Hematopoietic multipotent progenitor cell treated with erythropoietin and hydrocortisone succinate and interleukin-3 and kit ligand, for 15 days (in vitro differentiated cells): ENCODE results near the gene SRCAP.
"Not testable (repeated sequence)": the region's sequence is repeated elsewhere in the genome, so short reads cannot be mapped to it uniquely, and the experiment has no call there.

ENCODE experiments used
- DNase-seq: peaks from one replicate; pipeline ENCODE4 v3.0.0-alpha.2; 2015; ENCODE audit warnings: low spot score

Gene SRCAP

DNA sequence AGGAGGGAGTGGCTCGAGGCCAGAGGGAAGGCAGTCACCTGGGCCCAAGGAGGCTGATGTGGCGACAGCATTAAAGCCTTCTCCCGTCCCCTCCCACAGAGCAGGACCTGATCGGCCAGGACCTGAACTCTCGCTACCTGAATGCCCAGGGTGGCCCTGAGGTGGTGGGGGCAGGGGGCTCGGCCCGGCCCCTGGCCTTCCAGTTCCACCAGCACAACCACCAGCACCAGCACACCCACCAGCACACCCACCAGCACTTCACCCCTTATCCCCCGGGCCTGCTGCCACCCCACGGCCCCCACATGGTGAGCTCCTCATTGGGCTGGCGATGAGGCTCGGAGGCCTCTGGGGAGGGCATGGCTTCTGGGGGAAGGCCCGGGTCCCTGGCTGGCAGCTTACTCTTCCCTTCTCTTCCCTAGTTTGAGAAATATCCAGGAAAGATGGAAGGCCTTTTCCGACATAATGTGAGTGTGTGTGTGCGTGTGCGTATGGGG lies 34.3 kb upstream of the SRCAP start:
- no peak for DNase-seq

- no peak for DNase-seq
These were observed 33.7 kb upstream of the SRCAP start for GRCh38 chr16:30665155-30665829.

- no peak for DNase-seq
These were observed 33.2 kb upstream of the SRCAP start for GRCh38 chr16:30665830-30666190.

DNA sequence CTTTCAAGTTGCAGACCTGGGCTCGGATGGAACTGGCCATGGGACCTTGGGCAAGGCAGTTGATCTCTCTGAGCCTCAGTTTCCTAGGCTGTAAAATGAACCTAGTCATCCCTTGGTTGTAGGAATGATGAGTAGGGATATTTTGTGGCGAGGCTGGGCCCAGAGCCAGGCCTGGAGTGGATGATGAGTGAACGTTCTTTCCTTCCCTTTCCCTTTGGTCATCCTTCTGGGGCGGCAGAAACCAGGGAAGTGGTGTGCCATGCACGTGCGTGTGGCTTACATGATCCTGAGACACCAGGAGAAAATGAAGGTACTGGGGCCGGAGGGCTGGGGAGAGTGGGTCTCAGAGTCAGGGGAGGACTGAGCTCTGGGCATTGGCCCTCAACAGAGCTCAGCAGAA lies 32.3 kb upstream of the SRCAP start:
- no peak for DNase-seq

DNA sequence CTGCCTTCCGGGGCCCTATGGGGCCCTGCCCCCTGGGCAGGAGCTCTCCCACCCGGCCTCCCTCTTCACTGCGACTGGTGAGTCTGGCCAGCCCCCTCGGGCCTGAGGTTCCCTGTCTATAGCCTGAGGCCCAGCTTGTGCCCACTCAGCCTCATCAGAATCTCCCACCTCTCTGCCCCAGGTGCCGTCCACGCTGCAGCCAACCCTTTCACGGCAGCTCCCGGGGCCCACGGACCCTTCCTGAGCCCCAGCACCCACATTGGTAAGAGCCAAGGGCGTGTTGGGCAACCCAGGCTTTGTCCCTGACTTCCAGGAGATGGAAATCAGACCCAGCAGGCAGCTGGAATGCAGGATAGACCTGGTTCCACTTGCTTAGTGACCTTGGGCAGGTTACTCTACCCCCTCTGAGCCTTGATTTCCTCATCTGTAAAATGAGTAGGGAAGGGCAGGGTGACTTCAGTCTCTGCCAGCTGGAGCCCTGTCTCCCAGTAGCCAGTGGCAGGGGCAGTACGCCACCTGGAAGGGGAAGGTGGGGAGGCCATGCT lies 31.5 kb upstream of the SRCAP start:
- no peak for DNase-seq

DNA sequence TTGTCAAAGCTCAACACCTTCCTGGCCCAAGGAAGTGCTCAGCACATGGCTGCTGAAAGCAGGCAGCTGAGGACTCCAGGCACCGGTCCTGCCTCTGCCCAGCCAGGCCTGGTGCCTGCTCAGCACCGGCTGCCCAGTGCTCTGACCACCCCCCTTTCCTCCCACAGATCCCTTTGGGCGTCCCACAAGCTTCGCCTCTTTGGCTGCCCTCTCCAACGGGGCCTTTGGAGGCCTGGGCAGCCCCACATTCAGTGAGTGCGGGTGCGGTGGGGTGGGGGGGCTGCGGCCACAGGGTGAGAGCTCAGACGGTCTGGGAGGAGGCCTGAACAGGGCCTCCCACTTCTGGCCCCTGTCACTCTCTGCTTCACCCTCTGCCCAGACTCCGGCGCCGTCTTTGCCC lies 30.6 kb upstream of the SRCAP start:
- no peak for DNase-seq

- no peak for DNase-seq
These were observed 29.7 kb upstream of the SRCAP start for GRCh38 chr16:30669026-30669902.

- no peak for DNase-seq
These were observed 28.8 kb upstream of the SRCAP start for GRCh38 chr16:30669903-30670824.

DNA sequence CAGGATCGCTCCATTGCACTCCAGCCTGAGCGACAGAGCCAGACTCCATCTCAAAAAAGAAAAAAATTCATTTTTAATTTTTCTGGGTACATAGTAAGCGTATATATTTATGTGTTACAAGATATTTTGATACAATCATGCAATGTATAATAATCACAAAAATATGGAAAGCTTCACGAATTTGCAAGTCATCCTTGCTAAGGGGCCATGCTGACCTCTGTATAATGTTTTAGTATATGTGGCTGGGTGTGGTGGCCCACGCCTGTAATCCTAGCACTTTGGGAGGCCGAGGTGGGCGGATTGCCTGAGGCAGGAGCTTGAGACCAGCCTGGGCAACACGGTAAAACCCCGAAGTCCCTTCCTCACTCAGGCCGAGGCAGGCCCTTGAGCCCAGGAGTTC lies 23.8 kb upstream of the SRCAP start:
- DNase-seq: no peak

DNA sequence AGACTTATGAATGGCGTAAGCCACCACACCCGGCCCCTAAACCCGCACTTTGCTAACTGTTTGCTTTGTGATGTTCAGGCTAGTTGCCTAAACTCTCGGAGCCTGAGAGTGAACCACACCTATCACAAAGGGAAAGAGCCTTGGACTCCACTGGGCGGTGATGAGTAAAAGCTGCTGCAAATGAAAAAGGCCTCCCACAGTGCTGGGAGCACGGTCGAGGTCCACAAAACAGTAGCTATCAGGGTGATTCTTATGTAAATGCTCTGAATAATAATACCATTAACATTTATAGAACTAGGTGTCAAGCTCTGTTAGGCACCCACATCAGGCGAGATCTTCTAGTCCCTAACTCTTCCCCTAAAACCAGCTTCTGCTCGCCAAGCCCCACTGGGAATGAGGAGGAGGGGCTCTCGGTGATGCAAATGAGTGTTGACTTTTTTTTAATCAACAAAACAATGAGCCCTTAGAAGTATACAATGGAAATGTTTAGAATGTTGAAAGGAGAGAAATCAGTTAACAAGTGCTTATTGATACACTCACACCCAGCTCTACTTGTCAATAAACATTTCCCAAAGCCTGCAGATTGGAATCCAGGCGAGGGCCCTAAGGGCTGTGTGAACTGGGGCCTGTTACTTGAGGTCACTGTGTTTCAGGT lies 20.9 kb upstream of the SRCAP start:
- DNase-seq: no peak

GRCh38 chr16:30678586-30678970 lies 20.4 kb upstream of the SRCAP start:
- DNase-seq: no peak

- no peak for DNase-seq
These were observed 18.6 kb upstream of the SRCAP start for GRCh38 chr16:30680326-30680725.

GRCh38 chr16:30688701-30689100 lies 10.3 kb upstream of the SRCAP start:
- no peak for DNase-seq

DNA sequence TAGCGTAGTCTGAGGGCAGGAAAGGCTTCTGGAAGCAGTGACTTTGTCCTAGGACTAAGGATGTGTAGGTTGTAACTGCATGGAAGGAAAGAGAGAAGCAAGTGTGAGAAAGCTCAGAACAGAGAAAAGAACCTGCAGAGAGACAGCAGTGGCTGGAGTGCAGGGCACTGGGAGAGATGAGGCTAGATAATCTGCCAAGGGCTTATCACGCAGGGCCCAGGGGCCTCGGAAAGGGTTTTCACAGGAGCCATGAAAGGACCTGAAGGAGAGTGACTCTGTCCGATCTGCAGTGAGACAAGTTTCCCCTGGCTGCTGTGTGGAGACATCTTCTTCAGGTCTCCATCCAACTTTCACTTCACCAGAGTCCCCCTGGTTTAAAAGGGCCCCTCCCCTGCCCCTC lies 7.1 kb upstream of the SRCAP start:
- no peak for DNase-seq

- DNase-seq: no peak
These were observed 6.4 kb upstream of the SRCAP start for GRCh38 chr16:30692396-30693064.

DNA sequence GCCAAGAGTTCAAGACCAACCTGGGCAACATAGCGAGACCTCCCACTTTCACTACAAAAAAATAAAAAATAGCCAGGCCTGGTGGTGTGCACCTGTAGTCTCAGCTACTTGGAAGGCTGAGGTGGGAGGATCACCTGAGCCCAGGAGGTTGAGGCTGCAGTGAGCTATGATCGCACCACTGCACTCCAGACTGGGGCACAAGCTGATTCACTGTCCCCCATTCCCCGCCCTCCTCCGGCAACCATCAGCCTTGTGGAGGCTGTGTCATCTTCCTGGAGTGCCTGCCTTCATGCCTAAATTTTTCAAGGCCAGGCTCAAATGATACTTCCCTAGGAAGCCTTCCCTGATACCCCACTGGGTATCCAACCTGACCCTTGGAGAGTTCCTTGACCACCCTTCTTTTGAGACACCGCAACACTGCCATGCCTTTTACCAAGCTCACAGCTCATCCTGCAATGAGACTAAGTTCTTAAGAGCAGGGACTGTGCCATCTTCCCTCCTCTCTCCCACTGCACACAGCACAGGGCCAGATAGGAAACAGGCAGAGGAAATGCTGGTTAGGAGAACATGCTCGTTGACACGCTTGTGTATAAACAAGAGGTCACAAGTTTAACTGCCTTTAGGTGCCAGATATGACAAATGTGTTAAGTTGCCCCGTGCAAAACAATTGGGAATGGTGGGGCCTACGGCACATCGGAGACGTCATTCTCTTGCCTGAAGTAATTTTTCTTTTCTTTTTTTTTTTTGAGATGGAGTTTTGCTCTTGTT lies 3.9 kb upstream of the SRCAP start:
- no peak for DNase-seq

- DNase-seq: not testable (repeated sequence)
These were observed 2.3 kb upstream of the SRCAP start for GRCh38 chr16:30696646-30697045.

DNA sequence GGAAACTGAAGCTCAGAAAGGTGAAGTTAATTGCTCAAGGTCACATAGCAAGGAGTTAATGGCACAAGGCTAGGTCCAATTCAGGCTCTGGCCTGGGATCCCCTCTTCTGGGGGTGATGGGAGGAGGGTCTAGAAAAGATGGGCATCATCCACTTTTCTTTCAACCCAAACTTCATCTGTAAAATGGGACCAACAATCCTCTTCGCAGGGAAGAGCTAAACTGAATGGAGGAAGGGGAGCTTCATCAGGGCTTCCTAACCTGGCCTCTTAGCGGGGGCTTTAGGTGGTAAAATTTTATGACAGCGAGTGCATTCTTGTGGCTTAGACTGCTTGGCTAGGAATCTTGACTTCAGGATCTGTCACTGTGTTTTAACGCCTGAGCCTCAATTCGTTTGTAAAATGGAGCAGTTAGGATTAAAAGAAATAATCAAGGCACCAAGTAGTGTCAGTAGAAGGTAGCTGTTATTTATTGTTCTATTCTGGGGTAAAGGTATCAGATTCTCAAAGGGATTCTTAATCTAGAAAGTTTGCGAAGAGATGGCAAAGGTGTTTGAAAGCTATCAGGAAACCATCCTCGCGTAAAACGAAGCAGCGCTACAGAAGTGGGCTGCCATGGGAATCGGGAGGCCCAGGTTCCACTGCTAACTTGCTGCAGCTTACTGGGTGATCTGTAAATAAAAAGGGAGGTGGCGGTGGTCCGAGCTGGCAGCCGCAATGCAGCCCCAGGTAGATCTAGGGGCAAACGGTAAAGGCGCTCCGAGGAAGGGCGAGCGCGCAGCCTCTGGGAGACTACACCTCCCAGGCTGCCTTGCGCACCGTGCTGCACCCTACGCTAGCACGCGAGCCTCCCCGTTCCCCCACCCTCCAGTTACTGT lies 1.5 kb upstream of the SRCAP start:
- DNase-seq: no peak

- DNase-seq: peak; percentile 98
These were observed 694 bp upstream of the SRCAP start for GRCh38 chr16:30698139-30698815.
